ENCODE results near the gene TNFSF15. TPM values are rescaled to one million over a fixed set of nuclear protein-coding genes. Genes with fewer than 3 reads are reported as not detected.

TNFSF15 gene
- polyA plus RNA-seq, 4 donors: 2.0 to 9.1 (median 5.7) TPM

- DNase-seq (ENCODE audit: low read depth in 4 of 4, low spot score in 3 of 4): no peak
Observed at GRCh38 chr9:114790521-114790920, 15.3 kb downstream of the TNFSF15 start.

- no peak for DNase-seq (ENCODE audit: low read depth in 4 of 4, low spot score in 3 of 4)
Observed at GRCh38 chr9:114789006-114789405, 16.8 kb downstream of the TNFSF15 start.

GRCh38 chr9:114787781-114788498, 17.9 kb downstream of the TNFSF15 start:
- DNase-seq (ENCODE audit: low read depth in 4 of 4, low spot score in 3 of 4): no peak

- no peak for DNase-seq (ENCODE audit: low read depth in 4 of 4, low spot score in 3 of 4)
Observed at GRCh38 chr9:114787214-114787613, 18.6 kb downstream of the TNFSF15 start.

- no peak for DNase-seq (ENCODE audit: low read depth in 4 of 4, low spot score in 3 of 4)
Observed at GRCh38 chr9:114785866-114786650, 19.8 kb downstream of the TNFSF15 start.

- no peak for DNase-seq (ENCODE audit: low read depth in 4 of 4, low spot score in 3 of 4)
Observed at GRCh38 chr9:114784721-114785279, 21.0 kb downstream of the TNFSF15 start.

- DNase-seq (ENCODE audit: low read depth in 4 of 4, low spot score in 3 of 4): no peak
Observed at GRCh38 chr9:114782586-114782985, 23.3 kb downstream of the TNFSF15 start.

- DNase-seq (ENCODE audit: low read depth in 4 of 4, low spot score in 3 of 4): no peak
Observed at GRCh38 chr9:114779352-114779845, 26.4 kb downstream of the TNFSF15 start.

GRCh38 chr9:114777821-114778609, 27.8 kb downstream of the TNFSF15 start:
- DNase-seq (ENCODE audit: low read depth in 4 of 4, low spot score in 3 of 4): no peak

- no peak for DNase-seq (ENCODE audit: low read depth in 4 of 4, low spot score in 3 of 4)
Observed at GRCh38 chr9:114776683-114777399, 29.0 kb downstream of the TNFSF15 start.

- no peak for DNase-seq (ENCODE audit: low read depth in 4 of 4, low spot score in 3 of 4)
Observed at GRCh38 chr9:114775981-114776380, 29.9 kb downstream of the TNFSF15 start.

- no peak for DNase-seq (ENCODE audit: low read depth in 4 of 4, low spot score in 3 of 4)
Observed at GRCh38 chr9:114775121-114775520, 30.7 kb downstream of the TNFSF15 start.

- no peak for DNase-seq (ENCODE audit: low read depth in 4 of 4, low spot score in 3 of 4)
Observed at GRCh38 chr9:114774524-114774923, 31.3 kb downstream of the TNFSF15 start.

- no peak for DNase-seq (ENCODE audit: low read depth in 4 of 4, low spot score in 3 of 4)
Observed at GRCh38 chr9:114771889-114772288, 34.0 kb downstream of the TNFSF15 start.

- no peak for DNase-seq (ENCODE audit: low read depth in 4 of 4, low spot score in 3 of 4)
Observed at GRCh38 chr9:114770991-114771390, 34.8 kb downstream of the TNFSF15 start.

- no peak for DNase-seq (ENCODE audit: low read depth in 4 of 4, low spot score in 3 of 4)
Observed at GRCh38 chr9:114769624-114770023, 36.2 kb downstream of the TNFSF15 start.

- DNase-seq (ENCODE audit: low read depth in 4 of 4, low spot score in 3 of 4): no peak
Observed at GRCh38 chr9:114763220-114763619, 42.6 kb downstream of the TNFSF15 start.

- DNase-seq (ENCODE audit: low read depth in 4 of 4, low spot score in 3 of 4): no peak
Observed at GRCh38 chr9:114761523-114761922, 44.3 kb downstream of the TNFSF15 start.

- DNase-seq (ENCODE audit: low read depth in 4 of 4, low spot score in 3 of 4): no peak
Observed at GRCh38 chr9:114759512-114760341, 46.1 kb downstream of the TNFSF15 start.

Data from left renal pelvis (tissue), 4 donors.